HG02763 (cell line): ENCODE measurements around the gene AQP9.

Experiments used
- ATAC-seq: cut with Tn5 transposase; IDR thresholded peaks from one replicate; pipeline ENCODE4 v1.9.1; 2021; ENCODE audit warnings: mild to moderate bottlenecking, moderate library complexity; ENCODE audit not compliant: unreplicated experiment

The AQP9 gene

DNA sequence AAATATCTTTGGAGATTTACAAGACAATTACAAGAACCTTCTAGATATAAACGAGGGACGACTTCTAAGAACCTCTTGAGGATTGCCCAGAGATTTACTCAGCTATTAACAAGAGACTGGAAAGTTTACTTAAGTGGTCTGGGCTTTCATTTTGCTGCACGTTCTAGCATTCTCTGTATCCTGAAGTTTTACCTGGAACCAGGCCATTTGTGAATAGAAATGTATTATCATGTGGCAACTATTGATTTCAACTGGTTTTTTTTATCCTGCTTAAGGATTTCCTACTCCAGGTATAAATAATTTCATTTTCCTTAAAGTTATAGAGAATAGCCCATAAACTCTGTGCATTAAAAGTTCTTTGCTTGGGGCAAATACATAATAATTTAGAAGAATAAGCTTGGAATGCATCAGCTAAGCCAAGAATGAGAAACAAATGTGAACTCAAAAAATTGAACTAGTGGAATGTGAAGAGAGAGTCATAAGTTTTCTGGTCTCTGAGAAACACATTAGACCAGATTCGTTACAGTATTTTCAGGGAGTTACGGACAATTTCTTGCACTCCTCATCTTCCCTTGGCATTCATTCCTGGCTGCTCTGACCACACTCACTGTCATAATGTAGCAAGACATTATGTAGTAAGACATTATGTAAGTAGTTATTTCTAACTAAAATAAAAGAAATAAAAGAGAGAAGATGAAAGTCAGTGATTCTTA, 1.3 kb downstream of the AQP9 start:
- no peak for ATAC-seq

- no peak for ATAC-seq
These were observed 1.9 kb downstream of the AQP9 start for GRCh38 chr15:58139989-58140522.

- no peak for ATAC-seq
These were observed 3.7 kb downstream of the AQP9 start for GRCh38 chr15:58141894-58142293.

DNA sequence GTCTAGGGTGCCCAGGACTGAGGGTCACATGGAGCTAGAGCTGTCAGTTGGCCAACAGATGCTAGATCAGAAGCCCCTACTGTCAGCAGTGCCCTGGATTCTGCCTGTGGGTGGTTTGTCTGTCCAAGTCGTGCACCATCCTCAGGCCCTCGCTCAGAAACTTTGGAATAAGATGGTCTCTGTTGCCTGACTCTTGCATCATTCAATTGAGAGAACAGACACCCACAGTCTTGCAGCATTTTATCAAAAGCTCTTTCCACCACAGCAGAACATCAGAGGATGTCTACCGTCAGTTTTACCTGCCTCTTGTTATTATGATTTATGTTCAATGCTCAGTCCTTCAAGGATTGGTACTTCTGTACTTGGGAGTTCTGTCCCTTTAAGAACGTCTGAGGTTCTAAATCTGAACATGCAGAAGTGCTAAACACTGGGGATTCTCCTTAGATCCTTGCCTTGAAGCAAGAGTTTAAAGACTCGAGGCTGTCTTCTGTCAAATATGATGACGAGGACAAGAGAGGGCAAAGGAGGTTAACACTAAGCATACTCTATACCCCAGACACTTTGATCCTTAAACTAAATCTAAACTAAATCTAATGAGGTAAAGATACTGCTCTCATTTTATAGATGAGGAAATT, 4.8 kb downstream of the AQP9 start:
- ATAC-seq: no peak

DNA sequence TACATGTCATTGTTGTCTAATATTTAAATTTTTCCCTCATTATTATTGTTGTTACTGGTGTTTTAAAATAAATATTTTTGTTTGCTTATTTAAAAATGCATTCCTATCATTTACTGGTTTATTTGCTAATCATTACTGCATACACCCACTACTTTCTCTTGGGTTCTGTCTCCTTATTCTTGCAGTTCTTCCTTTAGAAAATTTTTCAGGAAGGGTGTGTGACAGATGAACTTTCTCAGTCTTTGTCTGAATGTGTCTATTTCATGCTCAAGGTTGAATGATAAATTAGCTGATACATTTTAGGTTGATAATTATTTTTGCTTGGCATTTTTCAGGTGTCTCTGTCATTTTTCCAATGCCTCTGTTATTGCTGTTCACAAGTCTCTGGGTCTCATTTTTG, 7.4 kb downstream of the AQP9 start:
- ATAC-seq: no peak

- ATAC-seq: no peak
These were observed 8.0 kb downstream of the AQP9 start for GRCh38 chr15:58146211-58146610.

GRCh38 chr15:58146749-58147148, 8.6 kb downstream of the AQP9 start:
- ATAC-seq: no peak

GRCh38 chr15:58147171-58147611, 9.0 kb downstream of the AQP9 start:
- ATAC-seq: no peak

DNA sequence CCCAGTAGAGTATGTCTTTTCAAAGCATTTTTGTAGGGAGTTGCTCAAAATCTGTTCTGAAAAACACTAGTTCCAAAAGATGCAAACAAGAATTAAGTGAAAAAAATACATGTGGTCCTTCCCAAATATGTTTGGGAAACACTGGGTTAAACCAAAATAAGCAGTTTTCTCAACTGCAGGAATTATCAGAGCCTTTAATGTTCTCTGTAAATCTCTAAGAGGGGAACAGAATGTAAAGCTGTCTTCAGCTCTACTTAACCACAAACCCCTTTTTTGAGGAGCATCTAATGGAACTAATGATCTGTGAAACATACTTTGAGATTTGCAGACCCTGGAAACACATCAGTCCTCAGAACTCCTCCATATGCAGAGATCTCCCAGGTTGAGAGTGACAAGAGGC, 9.9 kb downstream of the AQP9 start:
- ATAC-seq: no peak

DNA sequence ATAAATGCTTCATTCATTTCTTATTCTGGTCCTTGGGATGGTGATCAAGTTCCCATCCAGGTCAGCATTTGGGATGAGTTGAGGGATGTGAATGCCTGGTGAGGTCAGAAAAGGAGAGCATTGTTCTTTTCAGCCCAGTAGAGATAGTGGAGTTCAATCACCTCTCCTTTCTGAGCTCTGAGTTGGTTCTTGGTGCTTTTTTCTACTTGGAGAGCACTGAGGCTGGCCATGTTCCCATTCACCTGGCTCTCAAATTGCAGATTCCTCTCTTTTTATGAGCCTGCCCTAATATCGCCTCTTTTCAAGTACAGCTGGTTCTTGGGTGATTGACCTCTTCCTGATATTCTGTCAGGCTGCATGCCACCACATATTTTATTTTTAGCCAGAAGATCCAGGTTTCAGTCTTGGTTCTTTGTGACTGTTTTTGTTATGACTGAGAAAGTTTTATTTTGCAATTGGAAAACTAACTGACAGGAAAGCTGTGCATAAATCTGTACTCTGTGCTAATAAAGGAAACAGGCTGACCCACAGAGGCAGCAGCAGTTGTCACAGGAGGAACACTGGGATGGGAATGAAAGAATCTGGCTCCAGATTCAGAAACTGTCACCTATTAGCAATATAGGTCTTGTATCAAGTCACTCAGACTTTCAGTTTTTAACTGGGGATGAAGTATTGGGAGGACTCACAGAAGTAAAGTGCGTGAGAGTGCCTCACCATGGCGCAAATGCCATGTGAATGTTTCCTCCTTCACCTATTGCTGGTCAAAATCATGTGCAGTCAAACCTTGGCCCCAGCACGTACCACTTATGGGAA, 10.7 kb downstream of the AQP9 start:
- no peak for ATAC-seq

DNA sequence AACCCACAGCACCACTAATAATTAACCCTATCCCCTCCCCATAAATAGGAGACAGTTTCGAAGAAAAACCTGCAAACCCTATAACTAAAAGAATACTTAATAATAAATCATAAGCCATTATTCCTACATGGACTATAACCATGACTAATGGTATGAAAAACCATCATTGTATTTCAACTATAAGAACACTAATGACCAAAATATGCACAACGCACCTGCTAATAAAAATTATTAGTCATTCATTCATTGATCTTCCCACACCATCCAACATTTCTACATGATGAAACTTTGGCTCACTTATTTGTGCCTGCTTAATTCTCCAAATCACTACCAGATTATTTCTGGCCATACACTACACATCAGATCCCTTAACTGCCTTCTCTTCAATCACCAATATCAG, 16.6 kb downstream of the AQP9 start:
- ATAC-seq: no peak

- no peak for ATAC-seq
These were observed 21.7 kb downstream of the AQP9 start for GRCh38 chr15:58159827-58160386.

GRCh38 chr15:58161436-58161930, 23.3 kb downstream of the AQP9 start:
- no peak for ATAC-seq

DNA sequence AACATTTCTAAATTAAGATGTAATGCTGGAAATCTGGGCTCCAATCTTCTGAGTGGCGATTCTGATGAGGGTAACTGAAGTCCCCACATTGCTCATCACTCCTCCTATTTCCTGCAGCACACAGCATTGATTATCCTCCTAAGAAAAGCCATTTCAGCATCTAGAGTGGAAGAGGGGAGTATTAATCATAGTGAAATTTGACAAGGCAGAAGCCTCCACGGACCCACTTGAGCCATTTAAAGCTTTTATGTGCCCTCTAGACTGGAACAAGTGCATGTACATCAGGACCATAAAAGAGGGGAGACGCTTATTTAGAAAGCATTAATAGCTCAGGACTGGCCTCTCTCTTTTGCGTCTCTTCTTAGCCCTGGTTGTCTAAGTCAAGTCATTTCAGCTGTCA, 25.8 kb downstream of the AQP9 start:
- no peak for ATAC-seq

- ATAC-seq: no peak
These were observed 26.7 kb downstream of the AQP9 start for GRCh38 chr15:58164926-58165325.

DNA sequence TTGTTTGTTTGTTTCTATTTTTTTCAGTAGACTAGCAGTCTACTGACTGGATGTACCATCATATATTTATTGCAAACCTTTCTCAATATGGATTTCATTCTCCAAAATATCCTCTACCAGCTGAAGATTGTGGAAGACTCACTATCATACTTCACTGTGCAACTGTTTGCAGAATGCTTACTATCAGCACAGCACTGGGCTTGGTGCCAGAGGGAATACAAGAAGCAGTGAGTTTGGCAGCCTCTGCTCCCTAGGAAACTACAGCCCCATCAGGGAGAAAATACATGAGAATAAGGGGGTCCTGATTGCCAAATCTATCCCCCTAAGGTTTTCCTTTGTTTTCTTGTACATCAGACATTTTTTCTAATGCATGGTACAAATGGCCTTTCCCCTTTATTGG, 27.5 kb downstream of the AQP9 start:
- no peak for ATAC-seq

GRCh38 chr15:58167095-58167691, 29.0 kb downstream of the AQP9 start:
- ATAC-seq: no peak

- no peak for ATAC-seq
These were observed 31.8 kb downstream of the AQP9 start for GRCh38 chr15:58169934-58170333.

- no peak for ATAC-seq
These were observed 33.4 kb downstream of the AQP9 start for GRCh38 chr15:58171476-58172061.

DNA sequence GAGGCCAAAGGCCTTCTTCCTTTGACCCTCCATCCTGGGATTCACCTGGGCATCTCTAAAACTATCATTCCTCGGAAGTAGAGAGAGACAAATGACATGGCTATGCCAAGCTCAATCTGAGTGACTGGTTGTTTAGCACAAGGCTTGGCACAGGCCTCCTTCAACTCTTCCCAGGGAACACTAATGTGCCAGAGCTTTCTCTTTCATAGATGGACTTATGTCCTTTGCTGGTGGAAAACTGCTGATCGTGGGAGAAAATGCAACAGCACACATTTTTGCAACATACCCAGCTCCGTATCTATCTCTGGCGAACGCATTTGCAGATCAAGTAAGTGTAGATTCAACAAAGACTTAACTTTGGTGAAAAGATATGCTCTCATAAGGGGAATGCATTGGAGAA, 36.5 kb downstream of the AQP9 start:
- no peak for ATAC-seq
